DMS153 (cell line): ENCODE measurements around the gene KLHDC10.
"Not testable (repeated sequence)": the region's sequence is repeated elsewhere in the genome, so short reads cannot be mapped to it uniquely, and the experiment has no call there.

Experiments
- DNase-seq: peaks from one replicate; lab custom pipeline; 2025; lab: John Stamatoyannopoulos, UW

KLHDC10 gene, protein sequence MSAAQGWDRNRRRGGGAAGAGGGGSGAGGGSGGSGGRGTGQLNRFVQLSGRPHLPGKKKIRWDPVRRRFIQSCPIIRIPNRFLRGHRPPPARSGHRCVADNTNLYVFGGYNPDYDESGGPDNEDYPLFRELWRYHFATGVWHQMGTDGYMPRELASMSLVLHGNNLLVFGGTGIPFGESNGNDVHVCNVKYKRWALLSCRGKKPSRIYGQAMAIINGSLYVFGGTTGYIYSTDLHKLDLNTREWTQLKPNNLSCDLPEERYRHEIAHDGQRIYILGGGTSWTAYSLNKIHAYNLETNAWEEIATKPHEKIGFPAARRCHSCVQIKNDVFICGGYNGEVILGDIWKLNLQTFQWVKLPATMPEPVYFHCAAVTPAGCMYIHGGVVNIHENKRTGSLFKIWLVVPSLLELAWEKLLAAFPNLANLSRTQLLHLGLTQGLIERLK

GRCh38 chr7:130069978-130070860 lies at the start of gene KLHDC10:
TSS of gene KLHDC10 (plus strand) at chr7:130070534. CDS start at chr7:130070644, 110 bp downstream.
- peak; percentile 98 for DNase-seq

GRCh38 chr7:130021105-130021834 lies 49.1 kb upstream of the KLHDC10 start:
- no peak for DNase-seq

DNA sequence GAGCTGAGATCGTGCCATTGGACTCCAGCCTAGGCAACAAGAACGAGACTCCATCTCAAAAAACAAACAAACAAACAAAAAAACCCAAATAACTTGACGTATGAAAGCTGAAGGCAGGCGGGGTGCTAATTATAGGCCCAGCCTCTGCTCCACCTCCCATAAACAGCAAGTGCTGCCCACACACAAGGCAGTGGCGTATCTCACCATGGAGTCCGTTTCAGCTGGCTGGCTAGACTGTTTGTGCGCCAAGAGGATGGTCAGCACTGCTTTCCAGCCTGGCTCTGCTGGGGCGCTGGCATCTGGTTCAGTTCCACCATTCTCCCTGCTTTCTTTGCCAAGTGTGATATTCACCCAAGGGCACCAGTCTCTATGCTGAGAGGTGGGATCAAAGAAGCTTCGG lies 48.2 kb upstream of the KLHDC10 start:
- no peak for DNase-seq

- no peak for DNase-seq
These were observed 47.6 kb upstream of the KLHDC10 start for GRCh38 chr7:130022623-130023175.

GRCh38 chr7:130024390-130024789 lies 45.9 kb upstream of the KLHDC10 start:
- DNase-seq: no peak

DNA sequence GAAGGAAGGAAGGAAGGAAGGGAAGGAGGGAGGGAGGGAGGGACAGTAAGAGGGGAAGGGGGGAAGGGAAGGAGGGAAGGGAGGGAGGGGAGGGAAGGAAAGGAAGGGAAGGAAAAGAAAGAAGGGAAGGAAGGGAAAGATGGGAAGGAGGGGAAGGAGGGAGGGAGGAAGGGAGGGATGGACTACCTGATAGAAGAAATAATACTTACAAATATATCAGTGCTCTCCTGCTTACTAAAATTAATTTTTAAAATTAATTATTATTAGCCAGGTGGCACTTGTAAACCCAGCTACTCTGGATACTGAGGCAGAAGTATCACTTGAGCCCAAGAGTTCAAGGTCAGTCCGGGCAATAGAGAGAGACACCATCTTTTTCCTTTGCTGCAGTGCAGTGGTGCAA lies 37.6 kb upstream of the KLHDC10 start:
- no peak for DNase-seq

- DNase-seq: no peak
These were observed 32.6 kb upstream of the KLHDC10 start for GRCh38 chr7:130037703-130038102.

- DNase-seq: no peak
These were observed 29.8 kb upstream of the KLHDC10 start for GRCh38 chr7:130040576-130040975.

DNA sequence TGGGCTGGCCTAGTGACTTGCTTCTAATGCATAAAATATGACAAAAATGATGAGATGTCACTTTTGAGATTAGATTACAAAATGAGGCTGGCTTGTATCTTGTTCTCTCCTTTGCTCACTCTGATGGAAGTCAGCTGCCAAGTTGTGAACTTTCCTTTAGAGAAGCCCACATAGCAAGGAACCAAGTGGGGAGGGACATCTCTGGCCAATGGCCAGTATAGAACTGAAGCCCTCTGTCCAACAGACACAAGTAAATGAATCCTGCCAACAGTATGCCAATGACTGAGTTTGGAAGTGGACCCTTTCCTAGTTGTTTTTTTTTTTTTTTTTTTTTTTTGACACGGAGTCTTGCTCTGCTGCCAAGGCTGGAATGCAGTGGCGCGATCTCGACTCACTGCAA lies 22.5 kb upstream of the KLHDC10 start:
- no peak for DNase-seq

GRCh38 chr7:130048906-130049305 lies 21.4 kb upstream of the KLHDC10 start:
- DNase-seq: no peak

DNA sequence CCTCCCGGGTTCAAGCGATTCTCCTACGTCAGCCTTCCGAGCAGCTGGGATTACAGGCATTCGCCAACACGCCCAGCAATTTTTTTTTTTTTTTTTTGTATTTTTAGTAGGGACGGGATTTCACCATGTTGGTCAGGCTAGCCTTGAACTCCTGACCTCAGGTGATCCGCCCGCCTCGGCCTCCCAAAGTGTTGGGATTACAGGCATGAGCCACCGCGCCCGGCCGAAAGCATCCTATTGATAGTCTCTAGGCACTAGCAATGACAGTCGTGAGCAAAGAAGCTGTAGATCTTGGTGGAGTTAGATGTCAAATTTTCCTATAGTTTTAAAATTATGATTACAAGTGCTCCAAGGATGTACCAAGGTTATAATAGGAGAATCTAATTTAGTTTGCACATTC lies 18.1 kb upstream of the KLHDC10 start:
- not testable (repeated sequence) for DNase-seq

DNA sequence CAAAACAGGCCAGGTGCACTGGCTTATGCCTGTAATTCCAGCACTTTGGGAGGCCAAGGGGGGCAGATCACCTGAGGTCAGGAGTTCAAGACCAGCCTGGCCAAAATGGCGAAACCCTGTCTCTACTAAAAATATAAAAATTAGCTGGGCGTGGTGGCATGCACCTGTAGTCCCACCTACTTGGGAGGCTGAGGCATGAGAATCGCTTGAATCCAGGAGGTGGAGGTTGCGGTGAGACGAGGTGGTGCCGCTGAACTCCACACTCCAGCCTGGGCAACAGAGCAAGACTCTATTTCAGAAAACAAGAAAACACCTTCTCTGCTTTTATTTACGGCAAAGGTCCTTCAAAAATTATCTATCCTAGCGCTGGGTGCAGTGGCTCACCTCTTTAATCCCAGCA lies 15.1 kb upstream of the KLHDC10 start:
- not testable (repeated sequence) for DNase-seq

DNA sequence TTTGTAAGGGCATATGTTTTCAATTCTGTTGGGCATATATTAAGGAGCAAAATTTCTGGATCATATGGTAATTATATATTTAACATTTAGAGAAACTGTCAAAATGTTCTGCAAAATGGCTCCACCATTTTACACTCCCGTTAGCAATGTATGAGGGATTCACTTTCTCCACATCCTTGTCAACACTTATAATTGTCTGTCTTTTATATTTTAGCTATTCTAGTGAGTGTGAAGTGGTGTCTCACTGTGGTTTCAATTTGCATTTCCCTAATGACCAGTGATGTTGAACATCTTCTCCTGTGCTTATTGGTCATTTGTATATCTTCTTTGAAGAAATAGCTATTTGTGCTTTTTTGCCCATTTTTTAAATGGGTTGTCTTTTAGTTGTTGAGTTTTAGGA lies 8.1 kb upstream of the KLHDC10 start:
- DNase-seq: no peak

DNA sequence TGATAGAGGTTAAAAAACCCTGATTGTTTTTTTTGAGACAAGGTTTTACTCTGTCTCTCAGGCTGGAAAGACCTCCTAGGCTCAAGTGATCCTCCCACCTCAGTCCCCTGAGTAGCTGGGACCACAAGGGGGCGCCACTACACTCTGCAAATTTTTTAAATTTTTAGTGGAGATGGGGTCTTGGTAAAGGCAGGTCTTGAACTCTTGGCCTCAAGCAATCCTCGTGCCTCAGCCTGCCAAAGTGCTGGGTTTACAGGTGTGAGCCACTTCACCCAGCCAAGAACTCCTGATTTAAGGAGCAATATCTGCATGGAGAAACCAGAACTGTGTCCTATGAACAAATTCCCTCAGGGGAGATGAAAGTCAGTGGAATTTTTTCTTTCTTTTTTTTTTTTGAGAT lies 7.3 kb upstream of the KLHDC10 start:
- DNase-seq: no peak

- DNase-seq: not testable (repeated sequence)
These were observed 5.8 kb upstream of the KLHDC10 start for GRCh38 chr7:130064580-130064926.

DNA sequence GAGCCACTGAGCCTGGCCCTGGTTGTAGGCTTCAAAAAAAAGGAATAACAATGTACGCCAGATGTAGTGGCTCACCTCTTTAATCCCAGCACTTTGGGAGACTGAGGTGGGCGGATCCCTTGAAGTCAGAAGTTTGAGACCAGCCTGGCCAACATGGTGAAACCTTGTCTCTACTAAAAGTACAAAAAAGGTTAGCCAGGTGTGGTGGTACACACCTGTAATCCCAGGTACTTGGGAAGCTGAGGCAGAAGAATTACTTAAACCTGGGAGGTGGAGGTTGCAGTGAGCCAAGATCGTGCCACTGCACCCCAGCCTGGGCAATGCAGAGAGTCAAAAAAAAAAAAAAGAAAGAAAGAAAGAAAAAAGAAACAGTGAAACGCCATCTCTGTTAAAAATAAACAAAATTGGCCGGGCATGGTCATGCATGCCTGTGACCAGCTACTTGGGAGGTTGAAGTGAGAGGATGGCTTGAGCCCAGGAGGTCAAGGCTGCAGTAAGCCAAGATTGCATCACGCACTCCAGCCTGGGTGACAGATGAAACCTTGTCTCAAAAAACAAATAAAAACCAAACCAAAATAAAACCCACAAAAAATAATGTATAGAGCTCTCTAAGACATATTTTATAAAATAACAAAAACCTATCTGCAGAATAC lies 4.7 kb upstream of the KLHDC10 start:
- DNase-seq: no peak

GRCh38 chr7:130069179-130069977 lies 956 bp upstream of the KLHDC10 start:
- DNase-seq: no peak

GRCh38 chr7:130070861-130071622 lies 708 bp downstream of the KLHDC10 start:
- DNase-seq: no peak

DNA sequence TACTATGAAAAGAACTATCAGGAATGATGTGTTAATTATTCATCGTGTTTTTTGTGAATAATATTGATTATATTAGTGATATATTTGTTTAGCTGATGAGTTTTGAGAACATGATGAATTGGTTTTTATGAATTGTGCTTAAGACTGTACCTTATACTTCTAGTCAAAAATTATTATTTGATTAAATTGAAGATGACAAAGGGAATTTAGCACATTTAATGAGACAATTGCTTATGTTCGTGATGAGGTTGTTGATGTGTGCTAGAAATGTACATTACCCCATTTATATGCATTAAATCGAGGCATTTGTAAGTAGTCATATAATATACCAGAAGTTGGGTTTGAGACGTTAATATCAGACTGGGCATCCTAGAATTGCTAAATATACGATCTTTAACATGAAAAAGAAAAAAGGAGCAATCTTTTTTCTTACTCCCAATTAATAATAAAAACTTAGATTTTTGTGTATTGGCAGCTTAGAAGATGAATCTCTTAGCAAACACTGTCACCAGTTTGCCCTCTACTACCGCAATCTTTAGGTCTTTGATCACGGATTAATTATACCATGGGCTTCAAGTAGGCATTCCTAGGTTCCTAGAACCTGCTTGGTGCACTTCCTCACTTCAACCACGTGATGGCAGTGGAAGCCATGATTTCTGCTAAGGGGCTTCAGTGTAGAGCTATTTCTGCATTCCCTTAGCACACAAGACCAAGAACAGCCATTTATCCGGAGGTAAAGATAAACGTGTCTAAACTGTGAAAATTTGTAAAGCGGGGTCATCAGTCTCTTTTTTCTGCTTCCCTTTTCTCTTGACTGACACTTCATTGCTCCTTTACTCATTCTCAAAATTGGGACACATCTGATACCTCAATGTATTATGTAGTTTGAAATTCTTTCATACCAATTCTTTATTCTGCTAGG lies 1.6 kb downstream of the KLHDC10 start:
- DNase-seq: peak; percentile 73
